ENCODE measurements around the gene CFAP90. TPM values are rescaled to one million over a fixed set of nuclear protein-coding genes. Genes with fewer than 3 reads are reported as not detected.

The CFAP90 gene
- total and polyA plus RNA-seq, 12 donors = 0.03 to 0.26 TPM; not detected in 10

DNA sequence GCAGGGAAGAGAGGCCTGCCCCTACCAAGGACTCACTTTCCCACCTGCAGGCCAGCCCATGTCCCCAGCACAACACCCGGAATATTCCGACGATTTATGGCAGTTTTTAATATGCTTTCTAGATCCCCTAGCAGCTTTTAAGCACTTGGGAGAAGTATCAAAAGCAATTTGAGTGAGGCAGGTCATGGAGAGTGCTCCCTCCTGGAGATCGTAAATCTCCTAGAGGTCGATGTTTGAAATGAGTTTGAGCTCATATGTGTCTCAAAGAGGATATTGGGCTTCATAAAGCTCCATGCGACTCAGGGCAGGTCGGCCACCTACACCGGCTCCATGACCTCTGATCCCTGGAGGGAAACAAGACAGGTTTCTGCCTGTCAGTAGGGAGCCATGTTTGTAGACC lies 27.3 kb downstream of the CFAP90 start:
- Histone ChIP-seq H3K36me3 (no peaks in the 10 kb centered on the region), H3K27ac (no peak overlapping the region), H3K4me1 (peaks cover 0 to 7% (median 0%) of the 10 kb centered on the region in 9 donors), H3K4me3 (no peak overlapping the region), H3K9me3 (no peaks in the 10 kb centered on the region), H3K27me3 (peaks cover 0 to 48% (median 13%) of the 10 kb centered on the region in 7 donors)
- ATAC-seq (no peak), DNase-seq (no peak)
- WGBS, 2 donors = 78 to 79% methylated on average over 8 of the region's 8 CpGs
- TF ChIP-seq CTCF (IDR thresholded peaks at IDR 0.05) = no peak
- intact Hi-C loops (cut with DNase I) = no loop called here

DNA sequence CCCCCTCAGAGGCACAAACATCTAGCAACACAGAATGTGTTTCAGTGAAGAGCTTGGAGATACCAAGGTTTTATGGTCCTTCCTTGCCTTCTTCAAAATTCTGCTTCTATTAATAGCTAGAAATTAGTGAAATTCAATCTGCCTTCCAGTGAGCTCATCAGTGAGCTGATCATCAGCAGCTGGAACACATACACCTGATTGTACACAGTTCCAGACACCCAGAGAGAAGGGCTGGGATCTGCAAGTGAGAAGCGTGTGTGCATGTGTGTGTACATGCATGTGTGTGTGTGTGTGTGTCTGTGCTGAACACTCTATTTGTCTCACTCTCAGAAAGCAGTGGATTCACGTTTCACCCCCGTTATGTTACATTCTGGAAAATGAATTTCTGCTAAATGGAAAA lies 28.5 kb downstream of the CFAP90 start:
- intact Hi-C loops (cut with DNase I) = no loop called here
- peaks cover 0 to 46% (median 13%) of the 10 kb centered on the region in 7 donors for H3K27me3 ChIP-seq
- no peak for DNase-seq
- H3K36me3 ChIP-seq = no peaks in the 10 kb centered on the region
- 46 to 47% methylated on average over 3 of the region's 3 CpGs for WGBS, 2 donors
- no peaks in the 10 kb centered on the region for H3K4me1 ChIP-seq
- no peak overlapping the region for H3K27ac ChIP-seq
- no peak for TF ChIP-seq CTCF (IDR thresholded peaks at IDR 0.05)
- H3K9me3 ChIP-seq = no peaks in the 10 kb centered on the region
- no peak overlapping the region for H3K4me3 ChIP-seq
- ATAC-seq = no peak

DNA sequence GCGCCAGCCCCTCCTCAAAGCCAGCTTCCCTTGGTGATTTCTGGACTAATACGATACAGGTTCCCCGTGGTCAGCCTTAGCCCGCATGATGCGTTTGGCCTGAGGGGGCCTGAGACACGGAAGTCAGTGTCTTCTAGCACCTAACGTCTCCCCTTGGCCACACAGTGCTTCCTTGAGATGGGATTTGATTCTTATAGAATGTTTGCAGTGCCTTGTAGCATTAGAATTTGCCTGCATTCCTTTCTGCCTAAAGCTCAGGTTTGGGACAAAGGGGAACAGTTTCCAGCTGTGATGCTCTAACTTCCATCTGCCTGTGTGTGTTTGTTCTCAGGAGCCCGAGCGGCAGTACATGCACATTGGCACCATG lies 34.4 kb downstream of the CFAP90 start:
- H3K27me3 ChIP-seq = peaks cover 0 to 49% (median 18%) of the 10 kb centered on the region in 7 donors
- no peak overlapping the region for H3K27ac ChIP-seq
- no peaks in the 10 kb centered on the region for H3K36me3 ChIP-seq
- no peak overlapping the region for H3K4me3 ChIP-seq
- DNase-seq = no peak
- 31 to 32% methylated on average over 9 of the region's 9 CpGs for WGBS, 2 donors
- peak in 2 of 8 donors; percentile 26 to 31 for ATAC-seq
- peaks cover 0 to 10% (median 0%) of the 10 kb centered on the region in 9 donors for H3K4me1 ChIP-seq
- intact Hi-C loops (cut with DNase I) = no loop called here
- no peaks in the 10 kb centered on the region for H3K9me3 ChIP-seq
- peak in 2 of 9 donors; percentile 12 to 30 for TF ChIP-seq CTCF (IDR thresholded peaks at IDR 0.05)

GRCh38 chr5:7815892-7816534 lies 34.9 kb downstream of the CFAP90 start:
- intact Hi-C loops (cut with DNase I) = no loop called here
- ATAC-seq (peak; percentile 90 to 99 (median 93)), DNase-seq (peak; percentile 77)
- H3K4me3 ChIP-seq = no peak overlapping the region
- TF ChIP-seq CTCF (IDR thresholded peaks at IDR 0.05) = peak; percentile 45 to 91 (median 79)
- H3K36me3 ChIP-seq = no peaks in the 10 kb centered on the region
- H3K9me3 ChIP-seq = no peaks in the 10 kb centered on the region
- peaks cover 0 to 10% (median 0%) of the 10 kb centered on the region in 9 donors for H3K4me1 ChIP-seq
- H3K27me3 ChIP-seq = peaks cover 0 to 50% (median 18%) of the 10 kb centered on the region in 7 donors
- WGBS, 2 donors = 10 to 16% methylated on average over 12 of the region's 12 CpGs
- H3K27ac ChIP-seq = no peak overlapping the region

All from heart right ventricle (tissue), 16 donors.